Astrocyte (in vitro differentiated cells and primary cell): ENCODE data around the gene FAHD1. TPM values are rescaled to one million over a fixed set of nuclear protein-coding genes. Genes with fewer than 3 reads are reported as not detected.

ENCODE experiments used
- DNase-seq: peaks from one replicate; pipeline ENCODE4 v3.0.0-alpha.2; 2010; ENCODE audit warnings: low read depth
- FAIRE-seq: peaks from 2 replicates; lab custom pipeline; 2011; peaks lifted over from hg19 to GRCh38; lab: Jason Lieb, UNC
- H2AFZ ChIP-seq: 2 replicates; pipeline ENCODE4 v1.6.0; 2012; ENCODE audit warnings: low read depth, low read length, inconsistent platforms
- H3K27ac ChIP-seq: 2 replicates; pipeline ENCODE4 v1.5.1; 2011; ENCODE audit warnings: low read depth, low read length, inconsistent platforms
- H3K27me3 ChIP-seq: 2 replicates; pipeline ENCODE4 v1.6.0; 2011; ENCODE audit warnings: low read length, inconsistent platforms; ENCODE audit not compliant: insufficient read depth
- H3K36me3 ChIP-seq: 2 replicates; pipeline ENCODE4 v1.5.1; 2011; ENCODE audit warnings: low read length, inconsistent platforms; ENCODE audit not compliant: insufficient read depth
- H3K4me1 ChIP-seq: 2 replicates; pipeline ENCODE4 v1.5.1; 2011; ENCODE audit warnings: low read length, inconsistent platforms; ENCODE audit not compliant: insufficient read depth
- H3K4me2 ChIP-seq: 2 replicates; pipeline ENCODE4 v1.6.0; 2012; ENCODE audit warnings: low read length, inconsistent platforms
- H3K4me3 ChIP-seq: 2 replicates; pipeline ENCODE4 v1.5.1; 2011; ENCODE audit warnings: low read depth, mild to moderate bottlenecking, low read length, inconsistent platforms; ENCODE audit not compliant: insufficient read depth
- H3K79me2 ChIP-seq: 2 replicates; pipeline ENCODE4 v1.6.0; 2012; ENCODE audit warnings: mild to moderate bottlenecking, low read length, inconsistent platforms; ENCODE audit not compliant: insufficient read depth
- H3K9ac ChIP-seq: 2 replicates; pipeline ENCODE4 v1.6.0; 2012; ENCODE audit warnings: mild to moderate bottlenecking, low read length, inconsistent platforms
- H3K9me3 ChIP-seq: 2 replicates; pipeline ENCODE4 v1.5.1; 2012; ENCODE audit warnings: low read depth, mild to moderate bottlenecking, low read length, inconsistent platforms; ENCODE audit not compliant: insufficient read depth
- H4K20me1 ChIP-seq: 2 replicates; pipeline ENCODE4 v1.6.0; 2012; ENCODE audit warnings: low read length, inconsistent platforms; ENCODE audit not compliant: insufficient read depth
- H3K27ac Mint-ChIP-seq: one replicate; pipeline ENCODE4 v1.8.0; 2021; ENCODE audit warnings: mild to moderate bottlenecking, mixed read lengths; ENCODE audit not compliant: unreplicated experiment
- H3K27me3 Mint-ChIP-seq: one replicate; pipeline ENCODE4 v1.8.0; 2021; ENCODE audit warnings: low read depth, mixed read lengths; ENCODE audit not compliant: unreplicated experiment
- H3K36me3 Mint-ChIP-seq: one replicate; pipeline ENCODE4 v1.8.0; 2021; ENCODE audit warnings: low read depth, mixed read lengths; ENCODE audit not compliant: unreplicated experiment
- H3K4me1 Mint-ChIP-seq: one replicate; pipeline ENCODE4 v1.8.0; 2021; ENCODE audit warnings: low read depth, mixed read lengths; ENCODE audit not compliant: unreplicated experiment
- H3K4me3 Mint-ChIP-seq: one replicate; pipeline ENCODE4 v1.8.0; 2021; ENCODE audit warnings: mild to moderate bottlenecking, moderate library complexity, mixed read lengths; ENCODE audit not compliant: unreplicated experiment
- H3K9me3 Mint-ChIP-seq: one replicate; pipeline ENCODE4 v1.8.0; 2021; ENCODE audit warnings: mild to moderate bottlenecking, mixed read lengths; ENCODE audit not compliant: unreplicated experiment
- EZH2 ChIP-seq: IDR thresholded peaks from 2 replicates; pipeline ENCODE4 v1.6.1; 2012; ENCODE audit warnings: mild to moderate bottlenecking, low read length, inconsistent platforms; ENCODE audit not compliant: insufficient read depth
- total RNA-seq: library from RNA; stranded (reverse); gene quantifications from 2 replicates; pipeline ENCODE4 v1.2.1, GENCODE V29; 2021
- TF ChIP-seq, protein P1 (sequence below): IDR thresholded peaks from 2 replicates; pipeline ENCODE4 v1.5.1; 2011; ENCODE audit warnings: low read depth, mild to moderate bottlenecking, inconsistent platforms, low read length, moderate library complexity; ENCODE audit not compliant: insufficient read depth

Gene FAHD1
- total RNA-seq, 1 donor from 2014 or later = 25.8 TPM

DNA sequence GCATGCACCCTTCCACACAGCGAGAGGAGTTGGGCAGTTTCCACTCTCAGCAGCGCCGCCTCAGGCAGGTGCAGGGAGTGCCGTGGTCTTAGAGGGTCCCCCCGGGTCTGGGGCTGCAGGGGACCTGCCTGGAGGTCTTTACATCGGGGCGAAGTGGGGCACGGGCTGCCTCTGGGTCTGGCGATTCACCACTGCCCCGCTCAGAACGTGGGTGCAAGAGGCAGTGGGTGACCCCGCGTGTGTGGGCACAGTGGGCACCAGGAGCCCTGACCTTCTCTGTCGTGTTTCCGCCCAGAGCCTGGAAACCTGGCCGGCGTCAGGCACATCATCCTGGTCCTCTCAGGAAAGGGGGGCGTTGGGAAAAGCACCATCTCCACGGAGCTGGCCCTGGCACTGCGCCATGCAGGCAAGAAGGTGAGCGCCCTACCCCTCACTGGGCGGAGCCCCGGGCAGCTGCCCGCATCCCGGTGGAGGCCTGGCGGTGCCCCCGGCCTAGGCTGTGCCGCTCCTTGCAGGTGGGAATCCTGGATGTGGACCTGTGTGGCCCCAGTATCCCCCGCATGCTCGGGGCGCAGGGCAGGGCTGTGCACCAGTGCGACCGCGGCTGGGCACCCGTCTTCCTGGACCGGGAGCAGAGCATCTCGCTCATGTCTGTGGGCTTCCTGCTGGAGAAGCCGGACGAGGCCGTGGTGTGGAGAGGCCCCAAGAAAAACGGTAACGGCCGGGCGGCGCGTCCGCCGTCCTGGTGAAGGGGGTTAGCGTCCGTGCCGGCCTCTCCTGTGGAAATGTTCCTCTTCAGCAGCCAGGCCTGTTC is 40.6 kb upstream of the FAHD1 start:
- Mint-ChIP-seq H3K27ac (no peak overlapping the region), H3K9me3 (no peaks in the 10 kb centered on the region), H3K4me3 (no peak overlapping the region), H3K4me1 (peaks cover 4% of the 10 kb centered on the region), H3K27me3 (no peaks in the 10 kb centered on the region), H3K36me3 (peaks cover 2% of the 10 kb centered on the region)
- Histone ChIP-seq H3K4me1 (peaks cover 6% of the 10 kb centered on the region), H3K9me3 (no peaks in the 10 kb centered on the region), H3K27ac (no peak overlapping the region), H3K4me2 (no peak overlapping the region), H3K4me3 (no peak overlapping the region), H3K36me3 (peaks cover 2% of the 10 kb centered on the region), H4K20me1 (peaks cover 39% of the 10 kb centered on the region), H3K79me2 (peaks cover 60% of the 10 kb centered on the region), H2AFZ (no peak overlapping the region), H3K27me3 (no peaks in the 10 kb centered on the region), H3K9ac (no peak overlapping the region)
- DNase-seq (no peak), FAIRE-seq (no peak)
- TF ChIP-seq, protein P1, sequence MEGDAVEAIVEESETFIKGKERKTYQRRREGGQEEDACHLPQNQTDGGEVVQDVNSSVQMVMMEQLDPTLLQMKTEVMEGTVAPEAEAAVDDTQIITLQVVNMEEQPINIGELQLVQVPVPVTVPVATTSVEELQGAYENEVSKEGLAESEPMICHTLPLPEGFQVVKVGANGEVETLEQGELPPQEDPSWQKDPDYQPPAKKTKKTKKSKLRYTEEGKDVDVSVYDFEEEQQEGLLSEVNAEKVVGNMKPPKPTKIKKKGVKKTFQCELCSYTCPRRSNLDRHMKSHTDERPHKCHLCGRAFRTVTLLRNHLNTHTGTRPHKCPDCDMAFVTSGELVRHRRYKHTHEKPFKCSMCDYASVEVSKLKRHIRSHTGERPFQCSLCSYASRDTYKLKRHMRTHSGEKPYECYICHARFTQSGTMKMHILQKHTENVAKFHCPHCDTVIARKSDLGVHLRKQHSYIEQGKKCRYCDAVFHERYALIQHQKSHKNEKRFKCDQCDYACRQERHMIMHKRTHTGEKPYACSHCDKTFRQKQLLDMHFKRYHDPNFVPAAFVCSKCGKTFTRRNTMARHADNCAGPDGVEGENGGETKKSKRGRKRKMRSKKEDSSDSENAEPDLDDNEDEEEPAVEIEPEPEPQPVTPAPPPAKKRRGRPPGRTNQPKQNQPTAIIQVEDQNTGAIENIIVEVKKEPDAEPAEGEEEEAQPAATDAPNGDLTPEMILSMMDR = no peak
- TF ChIP-seq EZH2 = no peak

DNA sequence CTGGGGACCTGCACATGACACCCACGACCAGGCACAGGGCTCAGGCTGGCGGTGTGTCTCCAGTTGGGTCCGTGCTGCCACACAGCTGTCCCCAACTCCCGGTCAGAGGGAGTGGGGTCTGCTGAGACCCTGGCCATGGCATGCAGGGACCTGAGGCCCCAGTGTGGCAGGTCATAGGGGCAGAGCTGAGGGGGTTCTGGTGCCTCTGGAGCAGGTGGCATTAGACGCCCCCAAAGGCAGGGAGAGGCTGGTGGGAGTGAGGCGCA is 40.0 kb upstream of the FAHD1 start:
- Mint-ChIP-seq H3K36me3 (no peaks in the 10 kb centered on the region), H3K4me1 (no peaks in the 10 kb centered on the region), H3K27ac (no peak overlapping the region), H3K27me3 (no peaks in the 10 kb centered on the region), H3K9me3 (no peaks in the 10 kb centered on the region), H3K4me3 (no peak overlapping the region)
- peaks cover 2% of the 10 kb centered on the region for H3K36me3 ChIP-seq
- no peak for DNase-seq
- peaks cover 55% of the 10 kb centered on the region for H3K79me2 ChIP-seq
- FAIRE-seq = no peak
- H4K20me1 ChIP-seq = peaks cover 34% of the 10 kb centered on the region
- H3K4me1 ChIP-seq = peaks cover 4% of the 10 kb centered on the region
- no peaks in the 10 kb centered on the region for H3K27me3 ChIP-seq
- no peak overlapping the region for H2AFZ ChIP-seq
- H3K4me3 ChIP-seq = no peak overlapping the region
- H3K27ac ChIP-seq = no peak overlapping the region
- H3K9me3 ChIP-seq = no peaks in the 10 kb centered on the region
- no peak for TF ChIP-seq EZH2
- TF ChIP-seq, protein P1 = no peak
- H3K9ac ChIP-seq = no peak overlapping the region
- H3K4me2 ChIP-seq = no peak overlapping the region

DNA sequence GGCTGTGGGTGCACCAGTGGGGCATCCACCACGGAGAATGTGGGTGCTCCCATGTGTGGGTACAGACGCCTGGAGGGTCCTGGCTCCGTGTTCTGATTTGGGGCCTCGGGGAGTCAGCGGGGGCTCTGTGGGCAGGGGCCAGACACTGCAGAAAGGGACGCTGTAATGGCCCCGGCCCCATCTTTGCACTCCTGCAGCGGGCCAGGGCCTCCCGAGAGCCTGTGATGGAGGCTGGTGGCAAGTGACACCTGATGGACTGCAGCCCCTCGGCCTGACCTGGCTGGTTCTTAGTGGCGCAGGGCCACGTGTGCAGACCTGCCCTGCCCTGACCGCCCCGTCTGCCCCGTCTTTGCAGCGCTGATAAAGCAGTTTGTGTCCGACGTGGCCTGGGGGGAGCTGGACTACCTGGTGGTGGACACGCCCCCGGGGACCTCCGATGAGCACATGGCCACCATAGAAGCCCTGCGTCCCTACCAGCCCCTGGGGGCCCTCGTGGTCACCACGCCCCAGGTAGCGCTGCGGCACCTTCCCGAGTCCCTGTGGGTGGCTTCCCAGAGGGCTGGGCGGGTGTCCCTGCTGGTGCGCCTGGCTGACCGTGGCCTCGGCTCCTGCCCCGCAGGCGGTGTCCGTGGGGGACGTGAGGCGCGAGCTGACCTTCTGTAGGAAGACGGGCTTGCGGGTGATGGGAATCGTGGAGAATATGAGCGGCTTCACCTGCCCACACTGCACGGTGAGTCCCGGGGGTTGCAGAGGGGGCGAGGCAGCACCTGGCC is 39.5 kb upstream of the FAHD1 start:
- Mint-ChIP-seq H3K4me1 (no peaks in the 10 kb centered on the region), H3K27ac (no peak overlapping the region), H3K27me3 (no peaks in the 10 kb centered on the region), H3K9me3 (no peaks in the 10 kb centered on the region), H3K36me3 (no peaks in the 10 kb centered on the region), H3K4me3 (no peak overlapping the region)
- no peak for FAIRE-seq
- H3K4me1 ChIP-seq = peaks cover 4% of the 10 kb centered on the region
- H3K4me3 ChIP-seq = no peak overlapping the region
- H4K20me1 ChIP-seq = peaks cover 33% of the 10 kb centered on the region
- H3K9ac ChIP-seq = no peak overlapping the region
- no peaks in the 10 kb centered on the region for H3K27me3 ChIP-seq
- no peaks in the 10 kb centered on the region for H3K9me3 ChIP-seq
- TF ChIP-seq EZH2 = no peak
- TF ChIP-seq, protein P1 = no peak
- no peak overlapping the region for H3K27ac ChIP-seq
- peaks cover 2% of the 10 kb centered on the region for H3K36me3 ChIP-seq
- H2AFZ ChIP-seq = no peak overlapping the region
- H3K79me2 ChIP-seq = peaks cover 52% of the 10 kb centered on the region
- H3K4me2 ChIP-seq = no peak overlapping the region
- DNase-seq = no peak
